Astrocyte (in vitro differentiated cells and primary cell): ENCODE measurements around the gene DDO.

Experiments used
- CTCF ChIP-seq: IDR thresholded peaks from 2 replicates; pipeline ENCODE4 v1.5.1; 2011; ENCODE audit warnings: low read depth, mild to moderate bottlenecking, inconsistent platforms, low read length, moderate library complexity; ENCODE audit not compliant: insufficient read depth
- EZH2 ChIP-seq: IDR thresholded peaks from 2 replicates; pipeline ENCODE4 v1.6.1; 2012; ENCODE audit warnings: mild to moderate bottlenecking, low read length, inconsistent platforms; ENCODE audit not compliant: insufficient read depth

GRCh38 chr6:110428153-110428552, 12.8 kb upstream of the DDO start:
- TF ChIP-seq CTCF (no peak), EZH2 (no peak)
